Transverse colon (tissue), 4 donors: ENCODE data around the gene RPS6KL1. TPM values are rescaled to one million over a fixed set of nuclear protein-coding genes. Genes with fewer than 3 reads are reported as not detected.

Source experiments
- DNase-seq: peaks from one replicate; pipeline ENCODE4 v3.0.0-alpha.2; 2019
- H3K27ac ChIP-seq, 4 donors: fragments of 200-600 bp; sonication (generic); 2 replicates each; pipeline ENCODE4 v1.5.1; 2016 to 2018; ENCODE audit warnings: inconsistent platforms in 4 of 4
- H3K27me3 ChIP-seq: fragments of 200-600 bp; sonication (generic); 2 replicates; pipeline ENCODE4 v1.5.1; 2017; ENCODE audit warnings: inconsistent platforms
- H3K36me3 ChIP-seq, 4 donors: fragments of 200-600 bp; sonication (generic); 2 replicates each; pipeline ENCODE4 v1.5.1; 2017 to 2019; ENCODE audit warnings: inconsistent platforms in 4 of 4
- H3K4me1 ChIP-seq, 4 donors: fragments of 200-600 bp; sonication (generic); 2 replicates each; pipeline ENCODE4 v1.5.1; 2017 to 2020; ENCODE audit warnings: inconsistent platforms in 4 of 4
- H3K4me3 ChIP-seq, 4 donors: fragments of 200-600 bp; sonication (generic); 1 replicate in 1 of 4; 2 replicates in 3 of 4; pipeline versions ENCODE4 v1.5.1 to v1.6.1; 2017 to 2019; ENCODE audit warnings: inconsistent platforms in 4 of 4
- H3K9me3 ChIP-seq, 2 donors: fragments of 200-600 bp; sonication (generic); 2 replicates each; pipeline ENCODE4 v1.5.1; 2017 to 2019; ENCODE audit warnings: inconsistent platforms in 2 of 2
- EP300 ChIP-seq: sonication (generic); formaldehyde crosslinking; IDR thresholded peaks from one replicate; pipeline ENCODE4 v1.6.1; 2017; ENCODE audit warnings: antibody characterized with exemption, low read depth
- POLR2A ChIP-seq: fragments of 450-650 bp; IDR thresholded peaks from one replicate; pipeline ENCODE4 v1.6.1; 2016; ENCODE audit warnings: antibody characterized with exemption, mild to moderate bottlenecking, moderate library complexity
- POLR2AphosphoS5 ChIP-seq, 3 donors: sonication (generic); formaldehyde crosslinking; IDR thresholded peaks; one replicate each; pipeline ENCODE4 v1.6.1; 2016; ENCODE audit warnings: antibody characterized with exemption in 3 of 3
- WGBS, 2 donors: methylation state at CpG; one replicate each; pipeline ENCODE4 v1.1.5; 2018; ENCODE audit warnings: low coverage in 1 of 2; 5-methylcytosine and 5-hydroxymethylcytosine counted together
- in situ Hi-C, 4 donors: fragments of 200-750 bp; cut with MboI; loops; one replicate each; pipeline versions ENCODE4 v1.15.0 to v1.15.1; 2017; ENCODE audit warnings: low sequenced_read_pairs in 3 of 4, low pct_ligation_motif_present in 1 of 4, low pct_unique_long_range_greater_than_20kb in 1 of 4
- intact Hi-C: fragments of 100-400 bp; cut with DNase I; formaldehyde crosslinking; loops from one replicate; pipeline ENCODE4 v1.15.1; 2023; ENCODE audit warnings: low total_unique reads
- total RNA-seq, 4 donors: library from RNA; depleted of rRNA; stranded (reverse); fragments of >200 nt; gene quantifications; one replicate each; pipeline ENCODE4 v1.1.0, GENCODE V29; 2016
- TF ChIP-seq, protein P1 (sequence below), 5 experiments: fragments of 200-600 bp in 3 of 5; fragments of 450-650 bp in 2 of 5; sonication (generic) in 3 of 5; IDR thresholded peaks; 1 replicate in 2 of 5; 2 replicates in 3 of 5; pipeline ENCODE4 v1.5.1; 2016 to 2017; ENCODE audit warnings: antibody characterized with exemption in 5 of 5, inconsistent platforms in 3 of 5, mild to moderate bottlenecking in 2 of 5, moderate library complexity in 1 of 5

RPS6KL1 gene
- total RNA-seq, 4 donors from 2014 or later = 6.4 to 54.1 (median 9.3) TPM; not detected in 1

DNA sequence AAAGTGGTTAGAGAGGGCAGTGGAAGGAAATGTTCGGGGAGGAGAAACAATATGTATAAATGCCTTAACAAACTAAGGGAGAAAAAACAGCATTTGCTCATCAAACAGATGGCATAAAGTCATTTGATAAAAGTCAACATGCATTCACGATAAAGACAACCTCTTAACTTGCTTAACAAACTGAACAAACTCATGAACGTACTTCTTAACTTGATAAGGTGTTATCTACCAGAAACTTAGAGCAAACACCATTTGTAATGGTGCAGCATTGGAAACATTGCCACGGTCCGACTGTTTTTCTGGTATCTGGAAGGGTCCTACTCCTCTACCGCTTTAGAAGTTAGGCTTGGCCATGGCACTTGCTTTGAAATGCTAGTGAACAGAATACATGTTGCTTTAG, 4.2 kb upstream of the RPS6KL1 start:
- Histone ChIP-seq H3K27ac (no peak overlapping the region), H3K4me1 (peaks cover 0 to 9% (median 6%) of the 10 kb centered on the region in 4 donors), H3K27me3 (peaks cover 3% of the 10 kb centered on the region), H3K4me3 (no peak overlapping the region), H3K36me3 (no peaks in the 10 kb centered on the region), H3K9me3 (no peaks in the 10 kb centered on the region)
- 46 to 70% methylated on average over 5 to 6 of the region's 6 CpGs for WGBS, 2 donors
- in situ Hi-C loops (loop anchor here in 1 of 4 donors (25.0 kb wide), 1 partner anchor 160 kb away; no protein-coding TSS in a partner anchor), intact Hi-C loops (no loop called here)
- DNase-seq = no peak
- TF ChIP-seq, protein P1, sequence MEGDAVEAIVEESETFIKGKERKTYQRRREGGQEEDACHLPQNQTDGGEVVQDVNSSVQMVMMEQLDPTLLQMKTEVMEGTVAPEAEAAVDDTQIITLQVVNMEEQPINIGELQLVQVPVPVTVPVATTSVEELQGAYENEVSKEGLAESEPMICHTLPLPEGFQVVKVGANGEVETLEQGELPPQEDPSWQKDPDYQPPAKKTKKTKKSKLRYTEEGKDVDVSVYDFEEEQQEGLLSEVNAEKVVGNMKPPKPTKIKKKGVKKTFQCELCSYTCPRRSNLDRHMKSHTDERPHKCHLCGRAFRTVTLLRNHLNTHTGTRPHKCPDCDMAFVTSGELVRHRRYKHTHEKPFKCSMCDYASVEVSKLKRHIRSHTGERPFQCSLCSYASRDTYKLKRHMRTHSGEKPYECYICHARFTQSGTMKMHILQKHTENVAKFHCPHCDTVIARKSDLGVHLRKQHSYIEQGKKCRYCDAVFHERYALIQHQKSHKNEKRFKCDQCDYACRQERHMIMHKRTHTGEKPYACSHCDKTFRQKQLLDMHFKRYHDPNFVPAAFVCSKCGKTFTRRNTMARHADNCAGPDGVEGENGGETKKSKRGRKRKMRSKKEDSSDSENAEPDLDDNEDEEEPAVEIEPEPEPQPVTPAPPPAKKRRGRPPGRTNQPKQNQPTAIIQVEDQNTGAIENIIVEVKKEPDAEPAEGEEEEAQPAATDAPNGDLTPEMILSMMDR (IDR thresholded peaks at IDR 0.05) = no peak
- no peak for TF ChIP-seq POLR2AphosphoS5 (IDR thresholded peaks at IDR 0.05)
- no peak for TF ChIP-seq POLR2A
- no peak for TF ChIP-seq EP300

DNA sequence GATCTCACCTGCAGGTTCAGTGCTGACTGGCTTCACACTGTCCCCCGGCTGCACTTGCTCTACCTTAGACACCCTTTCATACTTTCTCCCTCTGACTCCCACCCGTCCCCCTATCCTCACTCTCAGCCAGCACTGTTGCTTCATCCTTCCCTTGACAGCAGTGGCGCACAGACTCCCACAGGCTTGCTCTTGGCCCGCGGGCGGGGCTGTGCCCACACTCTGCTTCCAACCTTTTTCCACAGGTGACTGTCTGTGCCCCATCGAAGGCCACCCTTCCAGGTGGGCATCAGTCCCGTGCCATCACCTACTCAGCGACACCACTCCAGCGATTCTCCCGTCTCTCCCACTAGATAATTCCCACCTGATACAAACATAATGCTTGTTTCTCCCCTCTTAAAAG, 1.0 kb upstream of the RPS6KL1 start:
- Histone ChIP-seq H3K36me3 (no peaks in the 10 kb centered on the region), H3K27me3 (peaks cover 1% of the 10 kb centered on the region), H3K27ac (no peak overlapping the region), H3K4me3 (no peak overlapping the region), H3K4me1 (peaks cover 0 to 9% (median 7%) of the 10 kb centered on the region in 4 donors), H3K9me3 (no peaks in the 10 kb centered on the region)
- TF ChIP-seq EP300 = no peak
- in situ Hi-C loops (no loop called here), intact Hi-C loops (no loop called here)
- DNase-seq = no peak
- 87 to 88% methylated on average over 4 to 11 of the region's 11 CpGs for WGBS, 2 donors

DNA sequence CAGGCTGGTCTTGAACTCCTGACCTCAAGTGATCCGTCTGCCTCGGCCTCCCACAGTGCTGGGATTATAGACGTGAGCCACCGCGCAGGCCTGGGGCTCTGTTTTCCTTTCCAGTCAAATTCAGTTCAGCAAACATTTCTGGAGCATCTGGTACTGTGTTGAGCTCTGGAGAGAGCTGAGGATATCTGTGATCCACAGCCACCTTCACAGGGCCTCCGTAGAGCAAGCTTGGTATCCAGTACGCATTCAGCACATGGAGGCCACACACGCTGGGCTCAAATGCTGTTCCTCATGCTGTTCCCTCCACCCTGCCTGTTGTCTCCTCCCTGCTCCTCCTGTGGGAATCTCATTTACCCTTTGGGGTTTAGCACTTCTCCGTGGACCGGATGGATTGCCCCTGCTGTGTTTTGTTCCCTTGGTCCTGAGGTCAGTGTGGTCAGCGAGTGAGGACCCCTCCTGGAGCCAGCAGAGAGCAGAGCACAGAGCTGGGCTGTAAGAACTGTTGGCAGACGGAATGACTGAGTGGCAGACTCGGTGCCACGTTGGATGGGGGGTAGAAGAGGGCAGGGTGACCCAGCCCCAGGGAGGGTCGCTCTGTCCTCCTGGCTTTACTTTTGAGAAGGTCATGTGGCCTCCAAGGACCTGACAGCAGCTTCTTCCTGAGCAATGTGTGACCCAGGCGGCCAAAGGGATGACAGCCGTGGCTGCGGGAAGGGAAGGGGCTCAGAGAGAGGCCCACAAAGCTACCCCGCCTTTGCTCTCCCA, 891 bp downstream of the RPS6KL1 start:
- no peak for DNase-seq
- Histone ChIP-seq H3K36me3 (no peaks in the 10 kb centered on the region), H3K27ac (peak overlapping the region; percentile 52 to 77 (median 58)), H3K27me3 (no peaks in the 10 kb centered on the region), H3K4me1 (peaks cover 0 to 18% (median 7%) of the 10 kb centered on the region in 4 donors), H3K4me3 (peak overlapping the region in 3 of 4 donors; percentile 66 to 76 (median 75)), H3K9me3 (no peaks in the 10 kb centered on the region)
- 76 to 80% methylated on average over 1 to 19 of the region's 19 CpGs for WGBS, 2 donors
- in situ Hi-C loops = no loop called here
- intact Hi-C loops = no loop called here
- TF ChIP-seq POLR2A (no peak), POLR2AphosphoS5 (IDR thresholded peaks at IDR 0.05) (no peak), EP300 (no peak)
- TF ChIP-seq, protein P1 (IDR thresholded peaks at IDR 0.05) = no peak

DNA sequence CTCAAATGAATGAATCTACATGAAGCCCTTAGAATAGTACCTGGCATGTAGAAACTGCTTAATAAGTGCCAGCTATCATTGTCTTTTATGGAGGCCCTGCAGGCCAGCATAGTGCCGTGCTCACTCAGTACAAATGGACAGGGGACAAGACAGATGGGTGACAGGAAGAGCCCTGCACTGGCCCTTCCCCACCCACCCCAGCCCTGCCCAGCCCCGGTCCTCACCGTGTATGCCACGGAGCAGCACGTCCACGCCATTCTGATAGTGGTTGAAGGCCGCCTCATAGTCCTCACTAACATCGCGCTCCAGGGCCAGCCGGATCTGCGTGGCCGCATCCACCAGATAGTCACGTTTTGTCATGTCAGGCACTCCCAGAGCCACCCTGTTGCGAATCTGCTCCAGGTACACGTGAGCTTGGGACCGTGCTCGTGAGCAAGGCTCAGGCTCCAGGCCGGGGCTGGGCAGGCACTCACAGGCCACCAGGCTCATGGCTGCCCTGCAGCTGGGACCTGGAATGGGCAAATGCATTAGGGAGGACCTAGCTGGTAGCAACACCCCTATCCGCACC, 1.9 kb downstream of the RPS6KL1 start:
- peaks cover 0 to 23% (median 7%) of the 10 kb centered on the region in 4 donors for H3K4me1 ChIP-seq
- in situ Hi-C loops = no loop called here
- intact Hi-C loops = no loop called here
- H3K27me3 ChIP-seq = no peaks in the 10 kb centered on the region
- DNase-seq = no peak
- H3K36me3 ChIP-seq = no peaks in the 10 kb centered on the region
- H3K27ac ChIP-seq = no peak overlapping the region
- no peak overlapping the region for H3K4me3 ChIP-seq
- no peaks in the 10 kb centered on the region for H3K9me3 ChIP-seq
- 86 to 100% methylated on average over 1 to 16 of the region's 19 CpGs for WGBS, 2 donors
- no peak for TF ChIP-seq EP300
- no peak for TF ChIP-seq POLR2AphosphoS5 (IDR thresholded peaks at IDR 0.05)
- TF ChIP-seq POLR2A = no peak
- TF ChIP-seq, protein P1 (IDR thresholded peaks at IDR 0.05) = no peak
